ENCODE results near the gene KRT80. TPM values are rescaled to one million over a fixed set of nuclear protein-coding genes. Genes with fewer than 3 reads are reported as not detected.

The KRT80 gene
- total RNA-seq, 5 donors from 2014 or later (not counting 1 experiment from before 2014, with no cell fraction given): 0.09 to 0.12 TPM; not detected in 3

DNA sequence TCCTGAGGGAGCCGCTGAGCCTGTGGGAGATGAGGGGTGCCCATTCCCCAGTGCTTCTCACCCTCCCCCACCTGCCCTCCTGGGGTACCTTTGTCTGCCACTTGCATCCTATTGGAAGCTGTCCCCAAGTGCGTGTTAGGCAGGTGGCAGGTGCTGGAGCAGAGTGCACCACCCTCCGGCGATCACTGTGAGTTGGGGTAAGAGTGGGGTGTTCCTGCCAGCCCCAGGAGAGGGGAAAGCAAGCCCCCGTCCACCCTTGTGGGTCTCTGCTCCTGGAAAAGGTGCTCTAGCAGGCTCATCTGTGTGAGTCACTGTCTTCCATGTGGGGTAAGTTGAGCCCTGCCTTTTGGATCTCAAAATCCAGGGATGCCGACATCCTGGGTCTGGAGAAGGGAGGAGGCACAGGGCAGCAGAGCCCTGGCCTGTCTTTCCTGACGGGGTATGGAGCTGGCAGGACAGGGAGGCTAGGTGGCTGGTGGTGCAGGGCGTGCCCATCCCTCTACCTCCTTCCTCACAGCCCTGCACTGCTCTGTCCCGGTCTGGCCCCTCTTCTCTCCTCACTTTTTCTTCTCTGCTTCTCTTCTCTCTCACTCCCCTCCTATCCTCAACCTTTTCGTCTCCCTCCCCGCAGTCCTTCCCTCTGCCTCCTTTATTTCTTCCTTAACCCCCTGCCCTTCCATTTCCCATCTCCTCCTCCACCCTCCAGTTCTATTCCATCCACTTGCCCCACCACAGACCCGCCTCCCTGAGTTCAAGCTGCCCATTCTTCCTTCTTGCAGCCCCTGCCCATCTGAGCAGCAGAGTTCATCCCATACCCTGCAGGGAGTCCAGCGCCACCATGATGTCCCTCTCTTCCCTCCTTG is 21.1 kb upstream of the KRT80 start:
- Mint-ChIP-seq H3K36me3 (no peaks in the 10 kb centered on the region), H3K4me3 (no peak overlapping the region), H3K9me3 (no peaks in the 10 kb centered on the region), H3K27me3 (peaks cover 24 to 35% of the 10 kb centered on the region in 2 donors), H3K27ac (peak overlapping the region in 1 of 2 donors; percentile 13), H3K4me1 (peaks cover 0 to 7% (median 0%) of the 10 kb centered on the region in 3 donors)
- WGBS (ENCODE audit: insufficient coverage): 58% methylated on average over 8 of the region's 13 CpGs
- H3K4me3 ChIP-seq (ENCODE audit: control insufficient read depth in 1 of 2, extremely low read depth in 1 of 2, low read length in 1 of 2): no peak overlapping the region
- DNase-seq (no peak), ATAC-seq (replicated peaks in 1 of 4) (no peak)
- no peaks in the 10 kb centered on the region for H3K36me3 ChIP-seq (ENCODE audit: control insufficient read depth in 2 of 2, extremely low read depth in 1 of 2, insufficient read depth in 1 of 2, low read length in 1 of 2)
- no peaks in the 10 kb centered on the region for H3K4me1 ChIP-seq (ENCODE audit: control insufficient read depth in 1 of 2, extremely low read depth in 1 of 2, insufficient read depth in 2 of 2, low read length in 2 of 2)
- ChIA-PET CTCF (no interaction called here), POLR2A (no interaction called here)
- peaks cover 0 to 38% of the 10 kb centered on the region in 2 experiments for H3K27me3 ChIP-seq (replicated peaks in 1 of 2; ENCODE audit: control insufficient read depth in 2 of 2, extremely low read depth in 1 of 2, insufficient read depth in 2 of 2, low read length in 1 of 2)
- no peak overlapping the region for H3K27ac ChIP-seq (ENCODE audit: low read length)
- no peaks in the 10 kb centered on the region for H3K9me3 ChIP-seq

DNA sequence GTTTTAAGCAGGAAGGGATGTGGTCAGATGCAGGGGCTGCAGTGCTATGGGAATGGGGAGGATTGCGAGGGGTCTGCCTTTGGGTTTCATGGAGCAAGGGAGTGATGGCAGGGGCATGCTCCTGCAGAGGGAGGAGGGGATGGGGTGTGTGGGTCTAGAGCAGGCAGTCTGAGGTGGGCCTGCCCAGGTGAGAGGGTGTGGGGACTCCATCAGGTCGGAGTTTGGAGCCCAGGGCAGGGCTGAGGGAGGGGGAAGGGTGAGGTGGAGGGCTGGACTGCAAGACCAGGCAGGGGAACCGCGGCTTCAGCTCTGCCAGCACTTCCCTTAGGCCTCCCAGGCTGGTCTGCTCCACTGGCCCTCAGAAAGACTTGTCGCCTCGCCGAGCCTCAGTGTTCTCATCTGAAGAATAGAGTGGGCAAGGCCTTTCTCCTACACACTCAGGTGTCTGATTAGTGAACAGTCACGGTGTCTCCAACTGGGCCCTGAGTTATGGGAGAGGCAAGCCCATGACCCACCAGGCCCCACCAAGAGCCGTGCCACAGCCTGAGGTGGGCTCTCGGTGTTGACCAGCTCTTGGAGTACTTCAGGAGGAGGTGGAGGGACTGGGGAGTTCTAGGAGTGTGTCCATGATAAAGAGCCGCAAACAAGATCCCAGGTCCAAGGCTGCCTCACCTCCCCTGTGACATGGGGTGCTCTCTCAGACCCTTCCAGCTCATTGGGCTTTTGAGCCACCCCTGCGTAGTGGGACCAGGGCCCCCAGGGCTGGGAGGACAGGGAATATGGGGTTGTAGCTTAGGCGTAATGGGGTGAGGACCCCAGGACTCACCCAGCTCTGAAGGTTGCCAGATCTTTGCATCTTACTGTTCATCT is 20.1 kb upstream of the KRT80 start:
- no peak overlapping the region for H3K4me3 Mint-ChIP-seq
- Histone ChIP-seq H3K4me3 (ENCODE audit: control insufficient read depth in 1 of 2, extremely low read depth in 1 of 2, low read length in 1 of 2) (no peak overlapping the region), H3K27ac (ENCODE audit: low read length) (no peak overlapping the region), H3K36me3 (ENCODE audit: control insufficient read depth in 2 of 2, extremely low read depth in 1 of 2, insufficient read depth in 1 of 2, low read length in 1 of 2) (no peaks in the 10 kb centered on the region), H3K27me3 (replicated peaks in 1 of 2; ENCODE audit: control insufficient read depth in 2 of 2, extremely low read depth in 1 of 2, insufficient read depth in 2 of 2, low read length in 1 of 2) (peaks cover 0 to 39% of the 10 kb centered on the region in 2 experiments), H3K4me1 (ENCODE audit: control insufficient read depth in 1 of 2, extremely low read depth in 1 of 2, insufficient read depth in 2 of 2, low read length in 2 of 2) (no peaks in the 10 kb centered on the region), H3K9me3 (no peaks in the 10 kb centered on the region)
- DNase-seq (no peak), ATAC-seq (replicated peaks in 1 of 4) (no peak)
- ChIA-PET CTCF (no interaction called here), POLR2A (no interaction called here)
- no peak overlapping the region for H3K27ac Mint-ChIP-seq
- H3K36me3 Mint-ChIP-seq: no peaks in the 10 kb centered on the region
- peaks cover 0 to 7% (median 0%) of the 10 kb centered on the region in 3 donors for H3K4me1 Mint-ChIP-seq
- WGBS (ENCODE audit: insufficient coverage): 75% methylated on average over 6 of the region's 13 CpGs
- H3K9me3 Mint-ChIP-seq: no peaks in the 10 kb centered on the region
- peaks cover 25 to 35% of the 10 kb centered on the region in 2 donors for H3K27me3 Mint-ChIP-seq

DNA sequence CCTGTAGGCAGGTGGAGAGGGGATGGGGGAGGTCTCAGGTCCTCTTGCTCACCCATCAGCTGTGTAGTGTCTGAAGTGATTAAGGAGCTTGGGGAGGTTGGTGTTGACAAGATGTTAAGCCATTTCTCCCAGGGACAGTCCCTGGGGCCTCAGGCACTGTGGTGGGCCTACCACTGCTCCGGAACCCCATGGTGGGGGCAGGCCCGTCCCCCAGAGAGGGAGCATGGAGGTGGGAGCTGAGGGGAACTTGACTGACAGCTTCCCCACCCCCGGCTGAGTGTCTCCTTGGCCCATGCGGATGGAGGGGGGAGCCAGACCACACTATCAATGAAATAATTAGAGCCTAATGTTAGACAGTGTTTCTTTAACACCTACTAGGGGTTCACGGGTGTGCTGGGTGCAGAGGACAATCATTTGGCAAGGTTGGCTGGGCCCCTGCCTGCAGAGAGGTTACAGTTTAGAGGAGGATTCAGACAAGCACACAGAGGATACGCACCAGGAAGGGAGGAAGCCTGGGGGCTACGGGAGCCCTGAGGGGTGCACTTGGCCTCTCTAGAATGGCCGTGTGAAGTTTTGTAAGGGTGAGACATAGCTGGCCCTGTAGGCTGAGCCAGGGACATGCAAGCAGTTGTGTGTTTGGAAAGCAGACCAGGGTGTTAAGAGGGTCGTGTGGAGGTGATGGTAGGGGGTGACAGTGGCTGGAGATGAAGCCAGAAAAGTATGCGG is 19.3 kb upstream of the KRT80 start:
- H3K4me3 ChIP-seq (ENCODE audit: control insufficient read depth in 1 of 2, extremely low read depth in 1 of 2, low read length in 1 of 2): no peak overlapping the region
- DNase-seq (no peak), ATAC-seq (replicated peaks in 1 of 4) (no peak)
- CTCF ChIA-PET: no interaction called here
- no peaks in the 10 kb centered on the region for H3K36me3 ChIP-seq (ENCODE audit: control insufficient read depth in 2 of 2, extremely low read depth in 1 of 2, insufficient read depth in 1 of 2, low read length in 1 of 2)
- POLR2A ChIA-PET: no interaction called here
- Mint-ChIP-seq H3K27ac (no peak overlapping the region), H3K4me3 (no peak overlapping the region), H3K9me3 (no peaks in the 10 kb centered on the region), H3K4me1 (peaks cover 0 to 7% (median 0%) of the 10 kb centered on the region in 3 donors), H3K27me3 (peaks cover 27 to 40% of the 10 kb centered on the region in 2 donors), H3K36me3 (no peaks in the 10 kb centered on the region)
- H3K9me3 ChIP-seq: no peaks in the 10 kb centered on the region
- WGBS (ENCODE audit: insufficient coverage): 73% methylated on average over 7 of the region's 10 CpGs
- H3K4me1 ChIP-seq (ENCODE audit: control insufficient read depth in 1 of 2, extremely low read depth in 1 of 2, insufficient read depth in 2 of 2, low read length in 2 of 2): no peaks in the 10 kb centered on the region
- peaks cover 0 to 43% of the 10 kb centered on the region in 2 experiments for H3K27me3 ChIP-seq (replicated peaks in 1 of 2; ENCODE audit: control insufficient read depth in 2 of 2, extremely low read depth in 1 of 2, insufficient read depth in 2 of 2, low read length in 1 of 2)
- H3K27ac ChIP-seq (ENCODE audit: low read length): no peak overlapping the region

DNA sequence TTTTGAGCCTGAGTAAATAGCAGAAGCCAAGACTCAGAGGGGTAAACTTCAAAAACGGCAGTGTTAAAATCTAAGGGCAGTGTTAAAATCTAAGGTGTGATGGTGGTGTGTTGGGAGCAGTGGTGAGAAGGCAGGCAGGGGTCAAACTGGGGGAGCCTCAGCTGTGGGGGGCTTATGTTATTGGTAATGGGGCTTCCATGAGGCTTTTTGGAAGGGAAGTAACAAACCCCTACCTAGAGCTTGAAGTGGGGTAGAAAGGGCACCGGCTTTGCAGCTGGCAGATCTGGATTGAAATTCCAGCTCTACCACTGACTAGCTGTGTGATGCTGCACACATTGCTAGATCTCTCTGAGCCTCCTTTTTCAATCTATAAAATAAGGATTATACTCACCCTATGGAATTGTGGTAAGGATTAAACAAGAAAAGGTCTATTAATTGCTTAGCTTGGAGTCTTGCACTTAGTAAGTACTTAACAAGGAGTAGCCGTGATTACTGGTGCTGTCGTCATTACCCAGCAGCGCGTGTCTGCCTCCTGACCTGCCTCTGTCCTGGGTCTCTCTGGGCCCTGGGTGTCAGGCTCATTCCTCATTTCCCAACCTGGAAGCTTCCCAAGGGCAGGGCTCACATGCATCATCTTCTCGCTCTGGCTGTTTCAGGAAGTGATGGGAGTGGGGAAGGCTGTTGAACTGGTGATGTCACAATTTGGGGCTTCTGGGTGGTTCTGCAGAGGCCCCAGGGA is 18.5 kb upstream of the KRT80 start:
- no peak overlapping the region for H3K27ac ChIP-seq (ENCODE audit: low read length)
- Mint-ChIP-seq H3K4me3 (no peak overlapping the region), H3K27me3 (peaks cover 25 to 41% of the 10 kb centered on the region in 2 donors), H3K36me3 (no peaks in the 10 kb centered on the region), H3K9me3 (no peaks in the 10 kb centered on the region), H3K27ac (no peak overlapping the region), H3K4me1 (peaks cover 0 to 7% (median 0%) of the 10 kb centered on the region in 3 donors)
- H3K27me3 ChIP-seq (replicated peaks in 1 of 2; ENCODE audit: control insufficient read depth in 2 of 2, extremely low read depth in 1 of 2, insufficient read depth in 2 of 2, low read length in 1 of 2): peaks cover 0 to 35% of the 10 kb centered on the region in 2 experiments
- H3K4me3 ChIP-seq (ENCODE audit: control insufficient read depth in 1 of 2, extremely low read depth in 1 of 2, low read length in 1 of 2): no peak overlapping the region
- 78% methylated on average over 1 of the region's 7 CpGs for WGBS (ENCODE audit: insufficient coverage)
- no peaks in the 10 kb centered on the region for H3K36me3 ChIP-seq (ENCODE audit: control insufficient read depth in 2 of 2, extremely low read depth in 1 of 2, insufficient read depth in 1 of 2, low read length in 1 of 2)
- ATAC-seq (replicated peaks in 1 of 4) (no peak), DNase-seq (no peak)
- ChIA-PET CTCF (no interaction called here), POLR2A (interaction anchor here in 1 of 2 donors (0.6 kb wide), 1 partner anchor 475 kb away, joined by 3 read pairs; no protein-coding TSS in a partner anchor)
- no peaks in the 10 kb centered on the region for H3K4me1 ChIP-seq (ENCODE audit: control insufficient read depth in 1 of 2, extremely low read depth in 1 of 2, insufficient read depth in 2 of 2, low read length in 2 of 2)
- H3K9me3 ChIP-seq: no peaks in the 10 kb centered on the region

DNA sequence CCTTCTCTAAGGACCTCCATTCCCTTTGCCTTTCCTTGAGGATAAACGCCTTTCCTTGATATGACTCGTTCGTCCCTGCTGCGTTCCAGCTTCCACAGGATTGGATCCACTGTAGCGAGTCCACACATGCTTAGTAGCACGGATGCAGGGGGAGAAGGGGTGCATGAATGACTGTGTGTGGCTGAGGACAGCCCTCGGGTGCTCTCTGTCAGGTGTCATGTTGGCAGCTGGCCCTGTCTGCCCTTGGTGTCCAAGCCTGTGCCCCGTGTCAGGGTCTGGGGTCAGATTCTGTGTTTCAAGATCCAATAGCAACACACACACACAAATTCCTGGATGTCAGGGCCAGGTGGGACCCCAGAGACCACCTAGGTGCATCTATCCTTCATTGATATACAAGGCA is 17.5 kb upstream of the KRT80 start:
- Mint-ChIP-seq H3K27ac (no peak overlapping the region), H3K4me1 (peaks cover 0 to 7% (median 0%) of the 10 kb centered on the region in 3 donors), H3K4me3 (no peak overlapping the region), H3K36me3 (no peaks in the 10 kb centered on the region), H3K9me3 (no peaks in the 10 kb centered on the region), H3K27me3 (peaks cover 18 to 37% of the 10 kb centered on the region in 2 donors)
- Histone ChIP-seq H3K36me3 (ENCODE audit: control insufficient read depth in 2 of 2, extremely low read depth in 1 of 2, insufficient read depth in 1 of 2, low read length in 1 of 2) (no peaks in the 10 kb centered on the region), H3K27ac (ENCODE audit: low read length) (no peak overlapping the region), H3K27me3 (replicated peaks in 1 of 2; ENCODE audit: control insufficient read depth in 2 of 2, extremely low read depth in 1 of 2, insufficient read depth in 2 of 2, low read length in 1 of 2) (peaks cover 0 to 36% of the 10 kb centered on the region in 2 experiments), H3K9me3 (no peaks in the 10 kb centered on the region), H3K4me1 (ENCODE audit: control insufficient read depth in 1 of 2, extremely low read depth in 1 of 2, insufficient read depth in 2 of 2, low read length in 2 of 2) (no peaks in the 10 kb centered on the region), H3K4me3 (ENCODE audit: control insufficient read depth in 1 of 2, extremely low read depth in 1 of 2, low read length in 1 of 2) (no peak overlapping the region)
- ATAC-seq (replicated peaks in 1 of 4) (no peak), DNase-seq (no peak)
- ChIA-PET CTCF (no interaction called here), POLR2A (no interaction called here)
- 77% methylated on average over 7 of the region's 8 CpGs for WGBS (ENCODE audit: insufficient coverage)

All from T-cell (primary cell).